ENCODE results near the gene SLC49A4. TPM values are rescaled to one million over a fixed set of nuclear protein-coding genes. Genes with fewer than 3 reads are reported as not detected.
A peak's percentile ranks its signal among the peaks of the same experiment; 100 is the strongest.

Gene SLC49A4
- total RNA-seq, 4 donors from 2014 or later = 2.4 to 29.9 (median 20.1) TPM

GRCh38 chr3:122787872-122788271 lies 7.0 kb upstream of the SLC49A4 start:
- TF ChIP-seq EP300 (IDR thresholded peaks at IDR 0.05; ENCODE audit: low read depth) (no peak), POLR2AphosphoS5 (IDR thresholded peaks at IDR 0.05) (no peak), CTCF (IDR thresholded peaks at IDR 0.05) (no peak), POLR2A (IDR thresholded peaks at IDR 0.05) (no peak)
- 65 to 72% methylated on average over 2 of the region's 2 CpGs for WGBS, 2 donors (ENCODE audit: low coverage in 1 of 2)
- Histone ChIP-seq H3K4me1 (peaks cover 0 to 38% (median 9%) of the 10 kb centered on the region in 4 donors), H3K27ac (no peak overlapping the region), H3K9me3 (no peaks in the 10 kb centered on the region), H3K27me3 (no peaks in the 10 kb centered on the region), H3K4me3 (no peak overlapping the region), H3K36me3 (no peaks in the 10 kb centered on the region)
- no peak for DNase-seq
- in situ Hi-C loops (cut with MboI; ENCODE audit: low pct_ligation_motif_present in 1 of 4, low pct_unique_long_range_greater_than_20kb in 1 of 4, low sequenced_read_pairs in 3 of 4) = no loop called here
- intact Hi-C loops (cut with DNase I; ENCODE audit: low total_unique reads) = no loop called here

- no peak overlapping the region for H3K4me3 ChIP-seq
- TF ChIP-seq POLR2A (IDR thresholded peaks at IDR 0.05) = no peak
- no peak for TF ChIP-seq EP300 (IDR thresholded peaks at IDR 0.05; ENCODE audit: low read depth)
- TF ChIP-seq POLR2AphosphoS5 (IDR thresholded peaks at IDR 0.05) = no peak
- no peak for TF ChIP-seq CTCF (IDR thresholded peaks at IDR 0.05)
- no peaks in the 10 kb centered on the region for H3K27me3 ChIP-seq
- no peak for DNase-seq
- H3K27ac ChIP-seq = no peak overlapping the region
- peaks cover 0 to 33% (median 13%) of the 10 kb centered on the region in 4 donors for H3K4me1 ChIP-seq
- intact Hi-C loops (cut with DNase I; ENCODE audit: low total_unique reads) (no loop called here), in situ Hi-C loops (cut with MboI; ENCODE audit: low pct_ligation_motif_present in 1 of 4, low pct_unique_long_range_greater_than_20kb in 1 of 4, low sequenced_read_pairs in 3 of 4) (no loop called here)
- H3K36me3 ChIP-seq = no peaks in the 10 kb centered on the region
- no peaks in the 10 kb centered on the region for H3K9me3 ChIP-seq
- 92% methylated on average over 10 to 11 of the region's 11 CpGs for WGBS, 2 donors (ENCODE audit: low coverage in 1 of 2)
Observed at GRCh38 chr3:122789585-122790273, 5.1 kb upstream of the SLC49A4 start.

- TF ChIP-seq EP300 (IDR thresholded peaks at IDR 0.05; ENCODE audit: low read depth) (peak; percentile 61), CTCF (IDR thresholded peaks at IDR 0.05) (no peak), POLR2AphosphoS5 (IDR thresholded peaks at IDR 0.05) (peak; percentile 35 to 68 (median 63)), POLR2A (IDR thresholded peaks at IDR 0.05) (peak; percentile 55)
- intact Hi-C loops (cut with DNase I; ENCODE audit: low total_unique reads) (no loop called here), in situ Hi-C loops (cut with MboI; ENCODE audit: low pct_ligation_motif_present in 1 of 4, low pct_unique_long_range_greater_than_20kb in 1 of 4, low sequenced_read_pairs in 3 of 4) (no loop called here)
- peak within 1 kb of the TSS; percentile 86 to 97 (median 95) for H3K27ac ChIP-seq
- no peaks in the 10 kb centered on the region for H3K9me3 ChIP-seq
- DNase-seq = peak; percentile 96
- no peaks in the 10 kb centered on the region for H3K27me3 ChIP-seq
- peaks cover 0 to 31% (median 25%) of the 10 kb centered on the region in 4 donors for H3K4me1 ChIP-seq
- H3K4me3 ChIP-seq = peak within 1 kb of the TSS; percentile 66 to 81 (median 78)
- WGBS, 2 donors (ENCODE audit: low coverage in 1 of 2) = 0% methylated on average over 1 to 42 of the region's 46 CpGs
- H3K36me3 ChIP-seq = no peaks in the 10 kb centered on the region
Observed at GRCh38 chr3:122793568-122794416, 1.1 kb upstream of the SLC49A4 start, which contains the start of gene HSPBAP1. HSPBAP1 (minus strand) TSS chr3:122793831; CDS start chr3:122793680, 151 bp downstream.

GRCh38 chr3:122794483-122794778 lies 438 bp upstream of the SLC49A4 start:
- H3K9me3 ChIP-seq = no peaks in the 10 kb centered on the region
- H3K36me3 ChIP-seq = no peaks in the 10 kb centered on the region
- peak overlapping the region; percentile 66 to 81 (median 78) for H3K4me3 ChIP-seq
- peak overlapping the region; percentile 86 to 97 (median 95) for H3K27ac ChIP-seq
- TF ChIP-seq POLR2A (IDR thresholded peaks at IDR 0.05) (no peak), POLR2AphosphoS5 (IDR thresholded peaks at IDR 0.05) (no peak), EP300 (IDR thresholded peaks at IDR 0.05; ENCODE audit: low read depth) (no peak), CTCF (IDR thresholded peaks at IDR 0.05) (no peak)
- no peaks in the 10 kb centered on the region for H3K27me3 ChIP-seq
- WGBS, 2 donors (ENCODE audit: low coverage in 1 of 2) = 0 to 2% methylated on average over 6 of the region's 6 CpGs
- no peak for DNase-seq
- intact Hi-C loops (cut with DNase I; ENCODE audit: low total_unique reads) = no loop called here
- in situ Hi-C loops (cut with MboI; ENCODE audit: low pct_ligation_motif_present in 1 of 4, low pct_unique_long_range_greater_than_20kb in 1 of 4, low sequenced_read_pairs in 3 of 4) = no loop called here
- H3K4me1 ChIP-seq = peaks cover 0 to 31% (median 25%) of the 10 kb centered on the region in 4 donors
